HFFc6 (cell line): ENCODE measurements around the gene SNX19. TPM values are rescaled to one million over a fixed set of nuclear protein-coding genes. Genes with fewer than 3 reads are reported as not detected.

Source experiments
- DNase-seq: peaks from one replicate; pipeline ENCODE4 v3.0.0-alpha.2; 2018
- H3K27ac Mint-ChIP-seq: 2 replicates; pipeline ENCODE4 v1.8.0; 2020; ENCODE audit warnings: mild to moderate bottlenecking, mixed read lengths
- H3K27me3 Mint-ChIP-seq: 2 replicates; pipeline ENCODE4 v1.8.0; 2021; ENCODE audit warnings: mild to moderate bottlenecking, moderate library complexity, mixed read lengths; ENCODE audit not compliant: insufficient read depth
- H3K36me3 Mint-ChIP-seq: 2 replicates; pipeline ENCODE4 v1.8.0; 2021; ENCODE audit warnings: low read depth, mixed read lengths
- H3K4me1 Mint-ChIP-seq: 2 replicates; pipeline ENCODE4 v1.8.0; 2020; ENCODE audit warnings: low read depth, mixed read lengths
- H3K4me3 Mint-ChIP-seq: 2 replicates; pipeline ENCODE4 v1.8.0; 2020; ENCODE audit warnings: mild to moderate bottlenecking, moderate library complexity, mixed read lengths
- H3K9me3 Mint-ChIP-seq: 2 replicates; pipeline ENCODE4 v1.8.0; 2020; ENCODE audit warnings: mild to moderate bottlenecking, mixed read lengths
- CTCF ChIP-seq: fragments of 200-600 bp; sonication (generic); IDR thresholded peaks from 2 replicates; pipeline ENCODE4 v1.5.0; 2021; ENCODE audit warnings: antibody characterized with exemption, mild to moderate bottlenecking
- total RNA-seq, 6 experiments: library from RNA; stranded (reverse); fragmentation: NEBNext Ultra II Directional; extraction: Animal tissue kit (Norgen Biotek cat#: 25700); gene quantifications; 2 replicates in 1 of 6; 3 replicates in 5 of 6; pipeline ENCODE4 v1.2.3, GENCODE V29; 2021

Gene SNX19
- total RNA-seq, 6 experiments from 2014 or later: 44.2 to 56.7 (median 50.2) TPM

DNA sequence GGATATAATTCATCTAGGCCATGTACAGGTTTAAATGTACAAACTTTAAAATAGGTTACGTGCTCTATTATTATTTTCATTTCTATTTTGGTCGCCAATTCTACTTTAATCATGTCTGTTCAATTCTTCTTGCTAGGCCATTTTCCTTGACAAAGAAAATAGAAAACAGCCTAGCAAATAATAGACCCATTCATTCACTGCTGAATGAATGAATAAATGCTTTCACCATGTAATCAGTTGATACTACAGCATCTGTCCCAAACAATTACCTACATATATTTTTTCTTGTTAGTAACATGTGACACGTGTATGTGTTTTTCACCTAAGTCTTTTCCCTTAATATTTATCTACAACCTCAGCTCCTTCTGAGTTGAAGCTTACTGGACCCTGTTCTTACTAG is 27.5 kb downstream of the SNX19 start:
- Mint-ChIP-seq H3K4me1 (peaks cover 18% of the 10 kb centered on the region; the same call in 1 of the 2 replicates), H3K27ac (no peak overlapping the region), H3K27me3 (no peaks in the 10 kb centered on the region; the same call in 1 of the 2 replicates), H3K9me3 (no peaks in the 10 kb centered on the region), H3K36me3 (peaks cover 19% of the 10 kb centered on the region), H3K4me3 (no peak overlapping the region)
- no peak for DNase-seq
- TF ChIP-seq CTCF: no peak

GRCh38 chr11:130886704-130887103 is 29.6 kb downstream of the SNX19 start:
- DNase-seq: no peak
- peaks cover 18% of the 10 kb centered on the region; the same call in 1 of the 2 replicates for H3K4me1 Mint-ChIP-seq
- TF ChIP-seq CTCF: no peak
- H3K27ac Mint-ChIP-seq: peak overlapping the region; percentile 39; the same call in 1 of the 2 replicates
- H3K36me3 Mint-ChIP-seq: peaks cover 30% of the 10 kb centered on the region
- no peaks in the 10 kb centered on the region for H3K27me3 Mint-ChIP-seq
- H3K4me3 Mint-ChIP-seq: no peak overlapping the region
- no peaks in the 10 kb centered on the region for H3K9me3 Mint-ChIP-seq

DNA sequence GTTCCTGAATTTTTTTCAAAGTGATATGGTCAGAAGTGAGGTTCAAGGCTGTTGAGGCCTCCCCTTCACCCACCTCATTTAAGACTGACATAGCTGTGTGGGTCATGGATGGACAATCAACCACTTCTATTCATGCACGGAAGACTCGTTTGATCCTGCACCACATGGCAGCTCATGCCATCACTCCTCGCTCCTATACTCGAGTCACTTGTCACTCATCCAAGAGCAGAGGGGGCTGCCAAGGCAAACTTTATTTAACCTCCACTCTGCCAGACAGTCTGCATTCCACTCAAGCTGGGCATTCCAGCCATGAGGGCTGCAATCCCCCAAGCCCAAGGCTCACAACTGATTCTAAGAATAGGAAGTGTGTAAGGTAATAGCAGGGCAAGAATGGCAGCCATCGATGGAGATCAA is 34.1 kb downstream of the SNX19 start:
- Mint-ChIP-seq H3K4me3 (no peak overlapping the region), H3K27ac (no peak overlapping the region), H3K9me3 (no peaks in the 10 kb centered on the region), H3K36me3 (peaks cover 42% of the 10 kb centered on the region), H3K27me3 (no peaks in the 10 kb centered on the region), H3K4me1 (peaks cover 11% of the 10 kb centered on the region; the same call in 1 of the 2 replicates)
- TF ChIP-seq CTCF: no peak
- no peak for DNase-seq

GRCh38 chr11:130881475-130882137 is 34.7 kb downstream of the SNX19 start:
- no peaks in the 10 kb centered on the region for H3K27me3 Mint-ChIP-seq
- H3K9me3 Mint-ChIP-seq: no peaks in the 10 kb centered on the region
- no peak overlapping the region for H3K27ac Mint-ChIP-seq
- peaks cover 5% of the 10 kb centered on the region; the same call in 1 of the 2 replicates for H3K4me1 Mint-ChIP-seq
- peaks cover 42% of the 10 kb centered on the region for H3K36me3 Mint-ChIP-seq
- TF ChIP-seq CTCF: no peak
- H3K4me3 Mint-ChIP-seq: no peak overlapping the region
- DNase-seq: no peak

GRCh38 chr11:130879836-130880235 is 36.4 kb downstream of the SNX19 start:
- DNase-seq: no peak
- Mint-ChIP-seq H3K4me1 (peaks cover 6% of the 10 kb centered on the region), H3K9me3 (no peaks in the 10 kb centered on the region), H3K27me3 (no peaks in the 10 kb centered on the region; the same call in 1 of the 2 replicates), H3K27ac (no peak overlapping the region), H3K4me3 (no peak overlapping the region), H3K36me3 (peaks cover 43% of the 10 kb centered on the region)
- TF ChIP-seq CTCF: no peak
